Uterus (tissue), 2 donors: ENCODE results near the gene MAMDC4.
"Not testable (repeated sequence)": the region's sequence is repeated elsewhere in the genome, so short reads cannot be mapped to it uniquely, and the experiment has no call there.

Source experiments
- CTCF ChIP-seq, 4 experiments: fragments of 200-600 bp in 2 of 4; fragments of 450-650 bp in 2 of 4; sonication (generic) in 2 of 4; IDR thresholded peaks; one replicate each; pipeline ENCODE4 v1.5.1; 2016 to 2019; ENCODE audit warnings: antibody characterized with exemption in 4 of 4, mild to moderate bottlenecking in 2 of 4, moderate library complexity in 1 of 4
- POLR2A ChIP-seq, 2 donors: fragments of 450-650 bp; IDR thresholded peaks; one replicate each; pipeline ENCODE4 v1.6.1; 2016; ENCODE audit warnings: antibody characterized with exemption in 2 of 2, mild to moderate bottlenecking in 1 of 2, moderate library complexity in 1 of 2

GRCh38 chr9:136837856-136838277 is 14.3 kb upstream of the MAMDC4 start:
- TF ChIP-seq CTCF, POLR2A (IDR thresholded peaks at IDR 0.05): not testable (repeated sequence)
